Stomach (tissue), 9 donors: ENCODE results near the gene CSMD2. TPM values are rescaled to one million over a fixed set of nuclear protein-coding genes. Genes with fewer than 3 reads are reported as not detected.

Source experiments
- DNase-seq, 2 donors: peaks; one replicate each; pipeline versions ENCODE4 v3.0.0 to v3.0.0-alpha.2; 2013 to 2019
- H3K27ac ChIP-seq, 5 donors: fragments of 200-600 bp in 4 of 5; sonication (generic) in 4 of 5; one replicate each; pipeline ENCODE4 v1.5.1; 2013 to 2019; ENCODE audit warnings: mild to moderate bottlenecking in 1 of 5, moderate library complexity in 1 of 5
- H3K27me3 ChIP-seq, 3 donors: fragments of 200-600 bp; sonication (generic); one replicate each; pipeline ENCODE4 v1.5.1; 2017 to 2019; ENCODE audit warnings: mixed run types in 1 of 3
- H3K36me3 ChIP-seq, 4 donors: fragments of 200-600 bp; sonication (generic); 1 replicate in 3 of 4; 2 replicates in 1 of 4; pipeline ENCODE4 v1.5.1; 2016 to 2019
- H3K4me1 ChIP-seq, 4 donors: fragments of 200-600 bp; sonication (generic); one replicate each; pipeline ENCODE4 v1.5.1; 2016 to 2019
- H3K4me3 ChIP-seq, 4 donors: fragments of 200-600 bp; sonication (generic) in 3 of 4; one replicate each; pipeline ENCODE4 v1.5.1; 2016 to 2019; ENCODE audit warnings: mild to moderate bottlenecking in 1 of 4
- H3K9me3 ChIP-seq, 4 donors: fragments of 200-600 bp; sonication (generic); one replicate each; pipeline ENCODE4 v1.5.1; 2016 to 2019
- CTCF ChIP-seq, 7 experiments: fragments of 450-650 bp in 4 of 7; fragments of 200-600 bp in 3 of 7; sonication (generic) in 3 of 7; IDR thresholded peaks; one replicate each; pipeline ENCODE4 v1.5.1; 2016 to 2019; ENCODE audit warnings: antibody characterized with exemption in 7 of 7, control low read depth in 2 of 7, mild to moderate bottlenecking in 1 of 7
- EP300 ChIP-seq: sonication (generic); formaldehyde crosslinking; IDR thresholded peaks from one replicate; pipeline ENCODE4 v1.6.1; 2017; ENCODE audit warnings: antibody characterized with exemption
- POLR2A ChIP-seq, 4 donors: fragments of 450-650 bp; IDR thresholded peaks; one replicate each; pipeline ENCODE4 v1.6.1; 2016; ENCODE audit warnings: antibody characterized with exemption in 4 of 4, control low read depth in 2 of 4, mild to moderate bottlenecking in 1 of 4, moderate library complexity in 1 of 4
- POLR2AphosphoS5 ChIP-seq, 3 donors: sonication (generic); formaldehyde crosslinking; IDR thresholded peaks; one replicate each; pipeline ENCODE4 v1.6.1; 2016; ENCODE audit warnings: antibody characterized with exemption in 3 of 3
- WGBS, 5 donors: extraction: QIAGEN DNeasy Blood & Tissue Kit in 3 of 5; methylation state at CpG; one replicate each; pipeline versions ENCODE4 v1.1.5 to v1.1.7; 2013 to 2018; 5-methylcytosine and 5-hydroxymethylcytosine counted together
- intact Hi-C: fragments of 100-400 bp; cut with DNase I; formaldehyde crosslinking; loops from one replicate; pipeline ENCODE4 v1.15.1; 2023; ENCODE audit warnings: low total_unique reads
- polyA plus RNA-seq, 3 donors: library from polyadenylated mRNA; stranded (reverse); fragments of 200-250 nt; gene quantifications; one replicate each; pipeline ENCODE4 v1.2.3, GENCODE V29; 2013
- total RNA-seq, 5 donors: library from RNA; depleted of rRNA; stranded (reverse); fragments of >200 nt; gene quantifications; one replicate each; pipeline versions ENCODE4 v1.1.0 to v1.2.3, GENCODE V29; 2014 to 2016
- donor health status: healthy with polysubstance abuse.
- donor health status: Bipolar disorder and iron deficiency.
- donor health status: healthy.

CSMD2 gene
- total and polyA plus RNA-seq, 8 donors = 0.10 to 3.5 (median 0.37) TPM; not detected in 1

GRCh38 chr1:34049994-34050393 lies 115.0 kb downstream of the CSMD2 start:
- Histone ChIP-seq H3K4me1 (no peaks in the 10 kb centered on the region), H3K9me3 (peaks cover 0 to 13% (median 8%) of the 10 kb centered on the region in 4 donors), H3K27me3 (no peaks in the 10 kb centered on the region), H3K4me3 (no peak overlapping the region), H3K36me3 (no peaks in the 10 kb centered on the region), H3K27ac (no peak overlapping the region)
- DNase-seq = no peak
- no peak for TF ChIP-seq POLR2A (IDR thresholded peaks at IDR 0.05)
- TF ChIP-seq CTCF (IDR thresholded peaks at IDR 0.05) = no peak
- no peak for TF ChIP-seq POLR2AphosphoS5 (IDR thresholded peaks at IDR 0.05)
- TF ChIP-seq EP300 = no peak
- 31 to 67% (median 43%) methylated on average over 1 of the region's 1 CpG for WGBS, 5 donors
- intact Hi-C loops = no loop called here

GRCh38 chr1:34049477-34049876 lies 115.6 kb downstream of the CSMD2 start:
- DNase-seq = no peak
- intact Hi-C loops = no loop called here
- no peak overlapping the region for H3K27ac ChIP-seq
- H3K4me1 ChIP-seq = no peaks in the 10 kb centered on the region
- peaks cover 0 to 13% (median 8%) of the 10 kb centered on the region in 4 donors for H3K9me3 ChIP-seq
- TF ChIP-seq EP300 (no peak), CTCF (IDR thresholded peaks at IDR 0.05) (no peak), POLR2AphosphoS5 (IDR thresholded peaks at IDR 0.05) (no peak), POLR2A (IDR thresholded peaks at IDR 0.05) (no peak)
- H3K27me3 ChIP-seq = no peaks in the 10 kb centered on the region
- no peak overlapping the region for H3K4me3 ChIP-seq
- WGBS, 5 donors = 47 to 100% (median 50%) methylated on average over 2 of the region's 2 CpGs
- H3K36me3 ChIP-seq = no peaks in the 10 kb centered on the region

- H3K4me3 ChIP-seq = no peak overlapping the region
- WGBS, 5 donors = 28 to 42% (median 34%) methylated on average over 7 of the region's 7 CpGs
These were observed 127.2 kb downstream of the CSMD2 start for GRCh38 chr1:34037856-34038255.

GRCh38 chr1:34037109-34037508 lies 127.9 kb downstream of the CSMD2 start:
- H3K9me3 ChIP-seq = no peaks in the 10 kb centered on the region
- no peak overlapping the region for H3K27ac ChIP-seq
- H3K4me3 ChIP-seq = no peak overlapping the region
- H3K27me3 ChIP-seq = peaks cover 0 to 2% (median 0%) of the 10 kb centered on the region in 3 donors
- intact Hi-C loops = no loop called here
- 62 to 74% (median 70%) methylated on average over 8 of the region's 8 CpGs for WGBS, 5 donors
- DNase-seq = no peak
- no peaks in the 10 kb centered on the region for H3K36me3 ChIP-seq
- H3K4me1 ChIP-seq = no peaks in the 10 kb centered on the region
- no peak for TF ChIP-seq POLR2AphosphoS5 (IDR thresholded peaks at IDR 0.05)

More at GRCh38 chr1:34037856-34038255, 127.2 kb downstream of the CSMD2 start:
- DNase-seq = no peak
- Histone ChIP-seq H3K9me3 (no peaks in the 10 kb centered on the region), H3K27ac (no peak overlapping the region), H3K36me3 (no peaks in the 10 kb centered on the region), H3K27me3 (no peaks in the 10 kb centered on the region), H3K4me1 (no peaks in the 10 kb centered on the region)
- intact Hi-C loops = no loop called here
- TF ChIP-seq POLR2AphosphoS5 (IDR thresholded peaks at IDR 0.05) (no peak), EP300 (no peak), CTCF (IDR thresholded peaks at IDR 0.05) (no peak), POLR2A (IDR thresholded peaks at IDR 0.05) (no peak)

GRCh38 chr1:34034036-34034435 lies 131.0 kb downstream of the CSMD2 start:
- Histone ChIP-seq H3K4me3 (no peak overlapping the region), H3K27ac (no peak overlapping the region), H3K4me1 (no peaks in the 10 kb centered on the region), H3K36me3 (no peaks in the 10 kb centered on the region), H3K9me3 (no peaks in the 10 kb centered on the region), H3K27me3 (peaks cover 0 to 7% (median 2%) of the 10 kb centered on the region in 3 donors)
- intact Hi-C loops = no loop called here
- WGBS, 5 donors = 57 to 86% (median 82%) methylated on average over 5 of the region's 5 CpGs
- TF ChIP-seq POLR2A (IDR thresholded peaks at IDR 0.05) = no peak
- no peak for TF ChIP-seq EP300
- TF ChIP-seq POLR2AphosphoS5 (IDR thresholded peaks at IDR 0.05) = no peak
- no peak for TF ChIP-seq CTCF (IDR thresholded peaks at IDR 0.05)
- DNase-seq = no peak
